Measurements from ENCODE around the gene WSCD2.

WSCD2 gene

DNA sequence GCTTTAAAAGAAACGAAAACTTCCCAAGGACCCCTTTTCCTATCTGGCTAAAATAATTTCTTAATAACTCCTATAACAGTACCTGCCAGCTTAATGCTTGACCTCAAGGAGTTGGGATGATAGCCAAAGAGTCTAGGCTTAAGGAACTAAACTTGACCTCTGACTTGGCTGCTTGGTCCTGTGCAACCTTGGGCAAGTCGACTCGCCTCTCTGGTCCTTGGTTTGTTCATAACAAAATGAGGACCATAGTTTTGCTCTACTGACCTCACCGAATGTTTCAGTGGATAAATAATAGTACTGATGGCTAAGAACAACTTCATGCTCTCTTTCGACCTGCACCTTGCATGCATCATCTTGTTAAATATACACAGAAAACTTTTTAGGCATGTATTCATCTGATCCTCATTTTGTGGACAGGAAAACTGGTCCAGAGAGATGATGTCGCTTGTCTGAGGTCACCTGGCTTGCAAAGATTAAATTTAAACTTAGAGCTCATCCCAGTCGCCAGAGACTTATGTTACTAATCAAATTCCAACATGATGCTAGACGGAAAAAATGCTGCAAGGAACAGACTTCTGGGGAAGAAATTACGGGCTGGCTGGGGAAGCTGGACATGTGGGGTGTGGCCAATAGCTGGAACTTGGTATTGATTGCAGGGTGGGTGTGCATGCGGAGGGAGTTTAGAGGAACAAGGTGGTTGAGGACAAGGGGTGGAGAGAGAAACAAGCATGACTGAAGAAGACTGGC lies 38.0 kb upstream of the WSCD2 start:
- Histone ChIP-seq H3K4me3 (ENCODE audit: low read length) (no peak overlapping the region), H3K4me2 (ENCODE audit: low read depth, low read length) (no peak overlapping the region), H3K9me2 (replicated peaks; ENCODE audit: insufficient read depth, low read length) (no peaks in the 10 kb centered on the region), H3K9ac (ENCODE audit: low read length) (no peak overlapping the region), H3K9me3 (replicated peaks; ENCODE audit: insufficient read depth, low read length) (no peaks in the 10 kb centered on the region), H3K27ac (ENCODE audit: low read length) (no peak overlapping the region), H3K36me3 (replicated peaks; ENCODE audit: insufficient read depth, low read length) (no peaks in the 10 kb centered on the region), H4K20me1 (ENCODE audit: insufficient read depth, low read length) (no peaks in the 10 kb centered on the region), H3K27me3 (replicated peaks; ENCODE audit: insufficient read depth, low read length) (no peaks in the 10 kb centered on the region), H2AFZ (ENCODE audit: low read length) (no peak overlapping the region), H3K79me2 (ENCODE audit: low read length) (no peaks in the 10 kb centered on the region), H3K4me1 (ENCODE audit: low read length) (no peaks in the 10 kb centered on the region), H3F3A (ENCODE audit: insufficient read depth, low read length) (no peaks in the 10 kb centered on the region)
- no peak for DNase-seq
- TF ChIP-seq, protein P1, sequence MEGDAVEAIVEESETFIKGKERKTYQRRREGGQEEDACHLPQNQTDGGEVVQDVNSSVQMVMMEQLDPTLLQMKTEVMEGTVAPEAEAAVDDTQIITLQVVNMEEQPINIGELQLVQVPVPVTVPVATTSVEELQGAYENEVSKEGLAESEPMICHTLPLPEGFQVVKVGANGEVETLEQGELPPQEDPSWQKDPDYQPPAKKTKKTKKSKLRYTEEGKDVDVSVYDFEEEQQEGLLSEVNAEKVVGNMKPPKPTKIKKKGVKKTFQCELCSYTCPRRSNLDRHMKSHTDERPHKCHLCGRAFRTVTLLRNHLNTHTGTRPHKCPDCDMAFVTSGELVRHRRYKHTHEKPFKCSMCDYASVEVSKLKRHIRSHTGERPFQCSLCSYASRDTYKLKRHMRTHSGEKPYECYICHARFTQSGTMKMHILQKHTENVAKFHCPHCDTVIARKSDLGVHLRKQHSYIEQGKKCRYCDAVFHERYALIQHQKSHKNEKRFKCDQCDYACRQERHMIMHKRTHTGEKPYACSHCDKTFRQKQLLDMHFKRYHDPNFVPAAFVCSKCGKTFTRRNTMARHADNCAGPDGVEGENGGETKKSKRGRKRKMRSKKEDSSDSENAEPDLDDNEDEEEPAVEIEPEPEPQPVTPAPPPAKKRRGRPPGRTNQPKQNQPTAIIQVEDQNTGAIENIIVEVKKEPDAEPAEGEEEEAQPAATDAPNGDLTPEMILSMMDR (IDR thresholded peaks at IDR 0.05; ENCODE audit: low read length) = no peak
- TF ChIP-seq EZH2phosphoT487 (IDR thresholded peaks at IDR 0.05; ENCODE audit: low read length) (no peak), EZH2 (optimal IDR thresholded peaks at IDR 0.05; ENCODE audit: low read depth, low read length) (no peak)

DNA sequence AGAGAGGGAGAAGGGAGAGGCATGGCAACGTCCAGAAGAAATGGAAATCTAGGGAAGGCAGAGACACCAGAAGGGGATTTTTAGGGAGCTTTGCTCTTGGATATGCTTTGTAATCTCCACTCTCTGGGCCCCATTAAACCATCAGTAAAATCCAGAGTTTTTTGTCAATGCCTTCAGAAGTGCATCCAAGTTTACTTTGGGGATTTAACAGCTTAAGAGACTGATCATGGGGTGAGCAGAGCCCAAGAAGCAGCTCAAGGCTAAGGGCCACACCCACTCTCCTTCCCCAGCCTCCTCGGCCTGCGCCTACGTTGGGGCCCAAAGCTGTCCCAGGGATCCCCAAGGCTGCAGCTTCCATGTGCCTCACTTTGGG lies 37.4 kb upstream of the WSCD2 start:
- Histone ChIP-seq H2AFZ (ENCODE audit: low read length) (no peak overlapping the region), H3K9ac (ENCODE audit: low read length) (no peak overlapping the region), H3K9me2 (replicated peaks; ENCODE audit: insufficient read depth, low read length) (no peaks in the 10 kb centered on the region), H3K4me3 (ENCODE audit: low read length) (no peak overlapping the region), H3K9me3 (replicated peaks; ENCODE audit: insufficient read depth, low read length) (no peaks in the 10 kb centered on the region), H3K4me2 (ENCODE audit: low read depth, low read length) (no peak overlapping the region), H3K36me3 (replicated peaks; ENCODE audit: insufficient read depth, low read length) (no peaks in the 10 kb centered on the region), H3K79me2 (ENCODE audit: low read length) (no peaks in the 10 kb centered on the region), H3K27me3 (replicated peaks; ENCODE audit: insufficient read depth, low read length) (no peaks in the 10 kb centered on the region), H3K27ac (ENCODE audit: low read length) (no peak overlapping the region), H4K20me1 (ENCODE audit: insufficient read depth, low read length) (no peaks in the 10 kb centered on the region), H3K4me1 (ENCODE audit: low read length) (no peaks in the 10 kb centered on the region), H3F3A (ENCODE audit: insufficient read depth, low read length) (no peaks in the 10 kb centered on the region)
- no peak for DNase-seq
- TF ChIP-seq EZH2 (optimal IDR thresholded peaks at IDR 0.05; ENCODE audit: low read depth, low read length) (no peak), EZH2phosphoT487 (IDR thresholded peaks at IDR 0.05; ENCODE audit: low read length) (no peak)
- TF ChIP-seq, protein P1 (IDR thresholded peaks at IDR 0.05; ENCODE audit: low read length) = no peak

DNA sequence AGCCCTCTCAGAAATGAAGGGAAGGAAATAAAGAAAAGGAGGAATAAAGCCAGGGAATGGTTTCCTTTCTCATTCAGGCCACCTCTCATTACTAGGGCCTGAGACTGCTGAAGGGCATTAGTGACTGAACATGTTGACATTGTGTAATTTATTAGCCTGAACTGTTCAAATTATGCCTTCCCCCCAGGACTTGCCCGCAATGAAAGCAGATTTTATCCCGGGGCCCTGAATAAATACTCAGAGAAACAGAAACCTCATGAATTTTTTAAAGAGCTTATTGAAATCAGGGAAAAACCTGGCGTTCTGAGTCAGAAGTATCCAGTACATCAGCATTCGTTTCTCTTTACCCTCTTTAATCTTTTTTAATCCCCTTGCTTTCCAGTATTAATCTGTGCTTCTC lies 35.9 kb upstream of the WSCD2 start:
- Histone ChIP-seq H3K9me3 (replicated peaks; ENCODE audit: insufficient read depth, low read length) (no peaks in the 10 kb centered on the region), H3K27me3 (replicated peaks; ENCODE audit: insufficient read depth, low read length) (no peaks in the 10 kb centered on the region), H3K4me2 (ENCODE audit: low read depth, low read length) (no peak overlapping the region), H3K36me3 (replicated peaks; ENCODE audit: insufficient read depth, low read length) (no peaks in the 10 kb centered on the region), H3K9ac (ENCODE audit: low read length) (no peak overlapping the region), H2AFZ (ENCODE audit: low read length) (no peak overlapping the region), H3K4me3 (ENCODE audit: low read length) (no peak overlapping the region), H3K9me2 (replicated peaks; ENCODE audit: insufficient read depth, low read length) (no peaks in the 10 kb centered on the region), H3K27ac (ENCODE audit: low read length) (no peak overlapping the region), H3K4me1 (ENCODE audit: low read length) (no peaks in the 10 kb centered on the region), H3K79me2 (ENCODE audit: low read length) (no peaks in the 10 kb centered on the region), H3F3A (ENCODE audit: insufficient read depth, low read length) (no peaks in the 10 kb centered on the region), H4K20me1 (ENCODE audit: insufficient read depth, low read length) (no peaks in the 10 kb centered on the region)
- TF ChIP-seq, protein P1 (IDR thresholded peaks at IDR 0.05; ENCODE audit: low read length) = no peak
- TF ChIP-seq EZH2 (optimal IDR thresholded peaks at IDR 0.05; ENCODE audit: low read depth, low read length) = no peak
- TF ChIP-seq EZH2phosphoT487 (IDR thresholded peaks at IDR 0.05; ENCODE audit: low read length) = no peak
- DNase-seq = no peak
